ENCODE data around the gene ANO1.
"Not testable (repeated sequence)": the region's sequence is repeated elsewhere in the genome, so short reads cannot be mapped to it uniquely, and the experiment has no call there.

Gene ANO1

DNA sequence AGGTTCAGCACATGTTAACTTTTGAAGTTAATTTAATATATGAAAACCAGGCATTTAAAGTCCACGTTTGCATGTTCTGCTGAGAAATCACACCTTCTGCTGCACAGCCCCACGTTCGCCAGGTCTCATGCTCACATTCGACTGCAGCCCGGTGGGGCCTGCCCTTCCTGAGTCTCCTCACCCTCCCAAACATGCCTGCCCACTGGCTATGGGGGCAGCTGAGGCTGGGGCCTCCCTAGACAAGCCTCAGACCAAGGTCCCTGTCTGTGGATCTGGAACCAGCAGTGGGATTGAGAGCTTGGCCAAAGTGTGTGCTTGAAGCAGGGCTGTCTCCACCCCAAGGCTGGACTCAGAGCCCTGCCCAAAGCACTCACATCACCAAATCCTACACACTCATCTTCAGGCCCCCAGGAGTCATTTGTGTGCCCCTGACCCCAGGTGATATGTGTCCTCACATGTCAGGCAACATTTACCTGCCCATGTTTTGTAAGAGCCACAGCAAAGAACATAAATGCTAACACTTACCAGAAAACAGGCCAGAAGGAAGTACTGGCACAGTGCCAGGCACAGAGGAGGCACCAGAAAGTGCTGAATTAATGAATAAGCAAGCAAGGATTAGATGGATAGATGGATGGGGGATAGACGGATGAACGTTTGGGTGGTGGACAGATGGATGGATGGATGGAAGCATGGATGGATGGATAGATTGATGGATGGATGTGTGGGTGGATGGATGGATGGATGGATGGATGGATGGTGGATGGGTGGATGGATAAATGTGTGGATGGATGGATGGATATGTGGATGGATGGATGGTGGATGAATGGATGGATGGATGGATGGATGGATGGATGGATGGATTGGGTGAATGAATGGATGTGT, 115.5 kb downstream of the ANO1 start:
- DNase-seq = no peak

DNA sequence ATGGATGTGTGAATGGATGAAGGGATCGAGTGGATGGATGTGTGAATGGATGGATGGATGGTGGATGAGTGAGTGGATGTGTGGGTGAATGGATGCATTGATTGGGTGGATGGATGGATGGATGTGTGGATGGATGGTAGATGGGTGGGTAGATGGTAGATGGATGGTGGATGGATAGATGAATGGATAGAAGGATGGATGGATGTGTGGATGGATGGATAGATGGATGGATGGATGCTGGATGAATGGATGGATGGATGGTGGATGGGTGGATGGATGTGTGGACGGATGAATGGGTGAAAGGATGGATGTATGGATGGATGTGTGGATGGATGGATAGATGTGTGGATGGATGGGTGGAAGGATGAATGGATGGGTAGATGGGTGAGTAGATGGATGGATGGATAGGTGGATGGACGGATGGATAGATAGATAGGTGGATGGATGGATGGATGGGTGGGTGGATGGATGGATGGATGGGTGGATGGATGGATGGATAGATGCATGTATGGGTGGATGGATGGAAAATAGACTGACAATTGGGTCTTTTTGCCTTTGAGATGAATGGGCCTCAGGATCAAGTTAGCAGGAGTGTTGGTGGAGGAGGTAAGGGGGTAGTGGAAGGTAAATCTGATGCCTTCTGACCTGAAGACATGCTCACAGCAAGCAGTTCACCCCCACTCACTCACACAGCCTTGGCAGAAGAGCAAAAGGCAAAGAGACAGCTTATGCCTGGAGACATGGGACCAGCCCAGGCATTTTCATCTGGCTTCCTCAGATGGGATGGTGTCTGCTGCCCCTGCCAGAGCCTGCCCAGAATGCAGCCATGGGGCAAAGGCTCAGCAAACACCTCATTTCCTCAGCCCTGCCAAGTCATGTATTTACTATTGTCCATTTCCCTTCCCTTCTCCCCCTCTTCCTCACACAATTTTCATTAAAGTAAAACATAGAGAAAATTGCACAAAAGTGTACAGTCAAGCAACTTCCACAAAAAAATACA, 117.0 kb downstream of the ANO1 start:
- no peak for DNase-seq

DNA sequence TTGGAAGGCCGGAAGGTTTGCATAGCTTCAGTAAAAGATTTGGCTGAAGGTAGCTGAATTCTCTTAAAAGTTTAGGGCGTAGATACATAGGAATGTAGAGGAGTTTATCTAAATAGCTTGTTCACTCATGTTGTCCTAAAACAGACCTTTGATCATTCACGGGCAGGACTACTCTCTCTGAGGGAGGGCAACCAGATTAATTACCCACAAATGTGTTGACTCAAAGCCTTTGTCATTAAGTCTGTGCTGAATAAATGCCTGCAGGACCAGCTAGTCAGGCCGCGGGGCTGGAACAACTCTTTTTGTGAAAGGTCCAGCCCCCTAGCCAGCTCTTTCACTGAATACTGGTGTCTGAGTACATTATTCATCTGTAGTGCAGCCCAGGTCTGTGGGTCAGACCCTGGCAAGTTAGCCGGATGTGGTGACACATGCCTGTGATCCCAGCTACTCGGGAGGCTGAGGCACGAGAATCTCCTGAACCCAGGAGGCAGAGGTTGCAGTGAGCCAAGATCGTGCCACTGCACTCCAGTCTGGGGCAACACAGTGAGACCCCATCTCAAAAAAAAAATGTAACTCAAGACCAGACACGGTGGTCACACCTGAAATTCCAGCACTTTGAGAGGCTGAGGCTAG, 122.2 kb downstream of the ANO1 start:
- DNase-seq = no peak

DNA sequence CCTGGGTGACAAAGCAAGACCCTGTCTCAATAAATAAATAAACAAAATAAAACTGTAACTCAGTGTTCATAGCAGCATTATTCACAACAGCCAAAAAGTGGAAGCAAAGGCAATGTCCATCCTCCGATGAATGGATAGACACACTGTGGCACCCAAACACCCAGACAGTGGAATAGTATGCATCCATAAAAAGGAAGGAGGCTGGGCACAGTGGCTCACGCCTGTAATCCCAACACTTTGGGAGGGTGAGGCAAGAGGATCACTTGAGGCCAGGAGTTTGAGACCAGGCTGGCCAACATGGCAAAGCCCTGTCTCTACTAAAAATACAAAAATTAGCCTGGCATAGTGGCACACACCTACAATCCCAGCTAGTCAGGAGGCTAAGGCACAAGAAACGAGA, 122.9 kb downstream of the ANO1 start:
- DNase-seq = not testable (repeated sequence)

DNA sequence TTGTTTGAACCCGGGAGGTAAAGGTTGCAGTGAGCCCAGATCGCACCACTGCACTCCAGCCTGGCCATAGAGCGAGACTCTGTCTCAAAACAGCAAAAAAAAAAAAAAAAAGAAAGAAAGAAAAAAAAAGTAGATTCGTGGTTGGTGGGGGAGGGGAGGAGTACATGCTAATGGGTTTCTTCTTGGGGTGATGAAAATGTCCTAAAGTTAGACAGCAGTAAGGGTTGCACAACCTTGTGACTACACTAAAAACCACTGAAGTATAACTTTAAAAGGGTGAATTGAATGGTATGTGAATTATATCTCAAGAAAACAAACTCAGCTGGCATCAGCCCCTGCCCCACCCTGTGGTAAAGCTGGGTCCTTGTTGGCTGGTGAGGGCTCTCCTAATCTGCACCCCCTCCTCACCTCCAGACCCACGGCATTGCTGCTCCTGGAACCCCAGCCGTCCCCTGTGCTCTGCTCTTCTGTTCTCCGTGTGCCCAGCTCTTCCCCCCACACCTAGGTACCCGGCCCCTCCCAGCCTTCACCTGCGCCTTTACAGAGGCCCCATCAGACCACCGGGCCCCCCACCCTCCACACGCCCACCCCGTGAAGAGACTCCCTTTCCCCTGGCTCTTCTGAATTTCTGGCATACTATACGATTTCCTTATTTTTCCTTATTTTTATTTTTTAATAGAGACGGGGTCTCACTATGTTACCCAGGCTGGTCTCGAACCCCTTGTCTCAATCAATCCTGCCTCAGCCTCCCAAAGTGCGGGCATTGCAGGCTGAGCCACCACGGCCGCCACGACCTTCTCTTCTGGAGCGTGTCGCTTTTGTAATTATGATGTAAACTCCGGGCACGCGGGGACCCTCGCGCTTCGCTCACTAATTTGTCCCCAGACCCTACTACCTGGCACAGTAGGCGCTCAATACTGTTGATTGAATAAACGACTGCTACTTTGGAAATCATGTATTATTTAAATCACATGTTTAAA, 124.1 kb downstream of the ANO1 start:
- no peak for DNase-seq

DNA sequence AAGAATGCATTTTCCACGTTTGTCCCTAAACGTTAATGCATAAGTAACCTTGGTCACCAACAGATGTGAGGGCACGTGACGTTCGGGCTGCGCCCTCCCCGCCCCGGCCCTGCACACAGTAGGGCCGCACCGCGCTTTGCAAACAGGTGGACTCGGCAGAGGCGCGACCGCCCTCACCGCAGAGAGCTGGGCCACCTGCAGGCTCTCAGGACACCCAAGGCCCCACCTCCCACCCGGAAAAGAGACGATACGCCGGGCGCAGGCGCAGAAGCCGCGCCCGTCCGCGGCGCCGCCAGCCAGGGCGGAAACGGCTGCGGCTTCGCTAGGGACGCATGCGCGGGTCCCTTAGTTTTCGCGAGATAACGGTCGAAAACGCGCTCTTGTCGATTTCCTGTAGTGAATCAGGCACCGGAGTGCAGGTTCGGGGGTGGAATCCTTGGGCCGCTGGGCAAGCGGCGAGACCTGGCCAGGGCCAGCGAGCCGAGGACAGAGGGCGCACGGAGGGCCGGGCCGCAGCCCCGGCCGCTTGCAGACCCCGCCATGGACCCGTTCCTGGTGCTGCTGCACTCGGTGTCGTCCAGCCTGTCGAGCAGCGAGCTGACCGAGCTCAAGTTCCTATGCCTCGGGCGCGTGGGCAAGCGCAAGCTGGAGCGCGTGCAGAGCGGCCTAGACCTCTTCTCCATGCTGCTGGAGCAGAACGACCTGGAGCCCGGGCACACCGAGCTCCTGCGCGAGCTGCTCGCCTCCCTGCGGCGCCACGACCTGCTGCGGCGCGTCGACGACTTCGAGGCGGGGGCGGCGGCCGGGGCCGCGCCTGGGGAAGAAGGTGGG, 125.0 kb downstream of the ANO1 start, which contains the start of gene FADD:
TSS of gene FADD (plus strand) at position 377 of the 831 bp plus-strand sequence. CDS start at position 541, 164 bp downstream.
- DNase-seq = no peak

DNA sequence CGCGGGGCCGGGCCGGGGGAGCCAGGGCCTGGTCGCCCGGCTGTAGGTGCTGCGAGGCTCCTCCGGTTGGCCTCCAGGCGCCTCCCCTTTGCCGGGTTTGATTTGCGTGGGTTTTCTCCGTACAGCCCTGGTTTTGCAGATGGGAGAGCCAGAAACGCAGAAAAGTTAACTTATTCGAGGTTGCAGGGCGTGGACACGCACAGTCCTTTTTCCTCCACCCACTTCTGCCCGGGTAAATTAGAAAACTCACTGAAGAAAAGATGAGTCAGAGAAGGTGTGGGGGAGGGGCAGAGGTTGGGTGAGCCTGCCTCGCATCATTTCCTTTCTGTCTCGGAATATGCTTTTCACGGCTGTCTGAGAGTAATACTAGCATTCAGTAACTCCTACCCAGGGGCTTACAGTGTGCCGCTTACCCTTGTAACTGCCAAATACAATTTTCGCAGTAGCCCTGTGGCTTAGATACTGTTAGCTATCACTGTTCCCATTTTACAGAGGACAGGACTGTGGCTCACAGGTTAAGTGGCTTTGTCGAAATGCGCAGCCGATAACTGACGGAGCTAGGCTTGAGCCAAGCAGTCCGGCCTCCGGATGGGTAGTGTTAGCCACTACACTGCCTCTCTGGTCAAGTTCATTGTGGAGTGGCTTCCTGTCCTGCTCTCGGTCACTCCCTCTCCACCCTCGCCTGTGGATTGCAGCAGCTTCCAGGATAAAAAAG, 125.8 kb downstream of the ANO1 start:
- no peak for DNase-seq

DNA sequence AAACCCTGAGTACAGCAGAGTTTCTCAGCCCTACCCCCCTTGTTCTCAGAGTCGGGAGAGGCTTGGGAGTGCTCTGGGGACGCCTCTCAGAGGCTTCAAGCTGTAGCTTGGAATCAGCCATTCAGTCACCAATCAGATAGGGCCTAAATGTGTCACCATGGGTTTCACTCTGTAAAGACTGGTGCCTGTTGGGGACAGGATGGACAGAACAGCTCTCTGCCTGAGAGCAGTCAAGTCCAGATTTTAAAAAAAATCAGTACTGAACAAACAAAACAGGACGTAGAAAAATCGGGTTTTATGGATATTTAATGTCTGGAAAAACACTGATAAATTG, 126.3 kb downstream of the ANO1 start:
- DNase-seq = no peak

DNA sequence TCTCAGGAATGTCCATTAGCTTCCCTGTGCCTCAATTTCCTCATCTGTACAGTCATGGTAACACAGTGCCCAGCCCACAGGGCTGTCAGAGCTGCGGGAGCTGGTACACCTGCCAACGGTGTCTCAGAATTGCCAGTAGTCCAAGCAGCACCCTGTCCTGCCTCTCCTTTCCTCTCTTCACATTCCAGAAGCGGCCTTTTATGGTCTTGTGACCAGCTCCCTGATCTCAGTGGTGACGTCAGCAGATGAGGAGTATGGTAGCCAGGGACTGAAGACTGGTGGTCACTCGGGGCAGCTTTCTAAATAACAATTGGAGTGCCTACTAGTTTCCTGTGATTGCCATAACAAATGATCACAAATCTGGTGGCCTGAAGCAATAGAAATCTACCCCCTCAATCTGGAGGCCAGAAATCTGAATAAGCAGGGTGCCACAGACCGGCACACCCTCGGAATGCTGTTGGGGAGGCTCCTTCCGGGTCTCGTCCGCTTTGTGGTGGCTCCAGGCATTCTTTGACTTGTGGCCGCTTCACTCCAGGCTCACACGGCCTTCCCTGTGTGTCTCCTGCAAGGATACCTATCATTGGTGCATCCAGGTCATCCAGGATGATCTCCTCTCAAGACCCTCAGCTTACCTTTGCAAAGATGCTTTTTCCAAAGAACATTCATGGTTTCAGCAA, 127.1 kb downstream of the ANO1 start:
- no peak for DNase-seq

DNA sequence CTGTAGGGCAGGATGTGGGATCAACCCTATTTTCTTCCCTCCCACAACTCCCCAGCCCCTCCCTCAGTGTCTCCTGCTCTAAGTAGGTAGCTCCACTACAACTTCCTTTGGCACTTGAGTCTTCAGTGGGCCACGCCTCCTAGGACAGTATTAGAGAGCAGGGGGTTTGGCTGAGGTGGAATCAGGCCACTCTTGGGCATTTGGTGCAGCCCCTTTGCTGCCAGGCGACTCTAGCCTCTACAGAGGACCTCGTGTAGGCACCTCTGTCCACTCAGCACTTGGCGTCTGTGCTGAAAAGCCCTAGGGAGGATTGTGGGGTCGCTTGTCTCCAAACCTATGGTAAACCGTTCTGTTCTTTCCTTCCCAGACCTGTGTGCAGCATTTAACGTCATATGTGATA, 127.6 kb downstream of the ANO1 start:
- DNase-seq = no peak

DNA sequence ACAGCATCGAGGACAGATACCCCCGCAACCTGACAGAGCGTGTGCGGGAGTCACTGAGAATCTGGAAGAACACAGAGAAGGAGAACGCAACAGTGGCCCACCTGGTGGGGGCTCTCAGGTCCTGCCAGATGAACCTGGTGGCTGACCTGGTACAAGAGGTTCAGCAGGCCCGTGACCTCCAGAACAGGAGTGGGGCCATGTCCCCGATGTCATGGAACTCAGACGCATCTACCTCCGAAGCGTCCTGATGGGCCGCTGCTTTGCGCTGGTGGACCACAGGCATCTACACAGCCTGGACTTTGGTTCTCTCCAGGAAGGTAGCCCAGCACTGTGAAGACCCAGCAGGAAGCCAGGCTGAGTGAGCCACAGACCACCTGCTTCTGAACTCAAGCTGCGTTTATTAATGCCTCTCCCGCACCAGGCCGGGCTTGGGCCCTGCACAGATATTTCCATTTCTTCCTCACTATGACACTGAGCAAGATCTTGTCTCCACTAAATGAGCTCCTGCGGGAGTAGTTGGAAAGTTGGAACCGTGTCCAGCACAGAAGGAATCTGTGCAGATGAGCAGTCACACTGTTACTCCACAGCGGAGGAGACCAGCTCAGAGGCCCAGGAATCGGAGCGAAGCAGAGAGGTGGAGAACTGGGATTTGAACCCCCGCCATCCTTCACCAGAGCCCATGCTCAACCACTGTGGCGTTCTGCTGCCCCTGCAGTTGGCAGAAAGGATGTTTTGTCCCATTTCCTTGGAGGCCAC, 128.3 kb downstream of the ANO1 start:
- DNase-seq = no peak

DNA sequence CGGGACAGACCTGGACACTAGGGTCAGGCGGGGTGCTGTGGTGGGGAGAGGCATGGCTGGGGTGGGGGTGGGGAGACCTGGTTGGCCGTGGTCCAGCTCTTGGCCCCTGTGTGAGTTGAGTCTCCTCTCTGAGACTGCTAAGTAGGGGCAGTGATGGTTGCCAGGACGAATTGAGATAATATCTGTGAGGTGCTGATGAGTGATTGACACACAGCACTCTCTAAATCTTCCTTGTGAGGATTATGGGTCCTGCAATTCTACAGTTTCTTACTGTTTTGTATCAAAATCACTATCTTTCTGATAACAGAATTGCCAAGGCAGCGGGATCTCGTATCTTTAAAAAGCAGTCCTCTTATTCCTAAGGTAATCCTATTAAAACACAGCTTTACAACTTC, 128.9 kb downstream of the ANO1 start:
- no peak for DNase-seq

DNA sequence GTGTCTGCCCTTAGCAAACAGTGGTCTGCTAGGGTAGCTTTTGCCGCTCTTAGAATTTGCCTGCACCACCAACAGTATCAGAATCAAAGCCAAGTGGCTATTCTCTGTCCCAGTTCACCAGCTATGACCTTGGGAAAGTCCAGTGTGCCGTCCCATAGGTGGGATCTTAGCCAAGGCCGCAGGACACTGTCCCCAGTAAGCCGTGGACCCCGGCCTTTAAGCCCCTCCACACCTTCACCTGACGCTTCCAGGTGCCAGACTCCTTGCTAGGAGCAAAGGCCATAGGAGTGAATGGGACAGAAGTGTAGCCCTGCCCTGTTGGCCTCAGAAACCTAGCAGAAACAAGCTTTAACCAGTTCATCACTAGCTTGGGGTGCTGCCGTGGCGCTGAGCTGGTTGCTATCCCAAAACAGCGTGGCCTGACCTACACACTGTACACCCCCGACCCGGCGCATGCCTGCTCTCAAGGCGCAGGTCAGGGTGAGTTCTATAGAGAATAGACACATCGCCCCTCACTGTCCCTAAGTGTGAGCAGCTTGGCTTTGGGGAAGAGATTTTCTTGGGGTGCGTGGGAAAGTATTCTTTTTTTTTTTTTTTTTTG, 129.5 kb downstream of the ANO1 start:
- DNase-seq = no peak

DNA sequence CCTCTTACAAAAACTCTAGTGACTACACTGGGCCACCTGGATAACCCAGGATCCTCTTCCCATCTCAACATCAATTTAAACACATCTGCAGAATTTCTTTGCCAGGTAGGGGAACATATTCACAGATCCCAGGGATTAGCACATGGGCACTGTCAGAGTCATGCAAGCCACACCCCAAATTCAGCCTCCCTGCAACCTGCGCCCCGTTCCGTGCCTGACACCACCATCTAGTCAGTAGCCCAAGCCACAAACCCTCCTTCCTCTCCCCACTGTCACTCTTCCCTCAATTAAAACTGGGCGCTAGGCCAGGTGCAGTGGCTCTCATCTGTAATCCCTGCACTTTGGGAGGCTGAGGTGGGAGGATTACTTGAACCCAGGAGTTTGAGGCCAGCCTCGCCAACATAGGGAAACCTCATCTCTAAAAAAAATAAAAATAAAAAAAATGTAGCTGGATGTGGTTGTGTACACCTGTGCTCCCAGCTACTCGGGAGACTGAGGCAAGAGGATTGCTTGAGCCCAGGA, 131.3 kb downstream of the ANO1 start:
- no peak for DNase-seq

DNA sequence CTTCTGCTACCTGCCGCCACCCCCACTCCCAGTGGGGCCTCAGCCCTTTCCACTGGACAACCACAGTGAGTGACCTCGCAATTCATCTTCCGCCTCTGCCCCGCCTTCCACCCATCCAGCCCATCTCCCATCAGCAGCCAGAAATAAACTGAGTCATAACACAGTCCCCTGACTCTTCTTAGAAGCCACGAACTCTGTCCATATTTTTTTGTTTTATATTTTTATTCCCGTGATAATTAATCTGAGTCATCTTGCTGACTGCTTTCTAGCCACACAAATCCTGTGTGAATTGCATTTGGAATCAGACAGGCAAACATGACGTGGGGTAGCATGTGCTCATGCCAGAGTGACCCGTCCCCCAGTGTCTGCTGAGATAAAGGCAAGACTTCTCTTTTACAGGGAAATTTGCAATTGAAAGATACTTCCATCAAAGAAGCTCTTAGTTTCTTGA, 132.0 kb downstream of the ANO1 start:
- no peak for DNase-seq

DNA sequence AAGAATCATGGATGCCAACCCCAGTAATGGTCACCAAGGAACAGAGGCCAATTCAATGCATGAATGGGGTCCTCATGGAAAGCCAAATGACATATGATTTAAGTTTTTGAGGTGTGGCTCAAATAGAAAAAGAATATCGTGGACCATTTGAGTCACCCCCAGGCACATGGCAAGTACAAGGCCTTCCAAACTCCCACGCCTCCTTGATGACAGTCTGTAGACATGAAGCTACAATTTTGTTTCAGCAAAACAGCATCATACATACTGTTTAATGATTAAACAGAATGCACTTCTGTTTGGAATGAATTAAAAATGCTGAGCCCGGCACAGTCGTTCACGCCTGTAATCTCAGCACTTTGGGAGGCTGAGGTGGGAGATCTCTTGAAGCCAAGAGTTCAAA, 132.4 kb downstream of the ANO1 start:
- DNase-seq = no peak

DNA sequence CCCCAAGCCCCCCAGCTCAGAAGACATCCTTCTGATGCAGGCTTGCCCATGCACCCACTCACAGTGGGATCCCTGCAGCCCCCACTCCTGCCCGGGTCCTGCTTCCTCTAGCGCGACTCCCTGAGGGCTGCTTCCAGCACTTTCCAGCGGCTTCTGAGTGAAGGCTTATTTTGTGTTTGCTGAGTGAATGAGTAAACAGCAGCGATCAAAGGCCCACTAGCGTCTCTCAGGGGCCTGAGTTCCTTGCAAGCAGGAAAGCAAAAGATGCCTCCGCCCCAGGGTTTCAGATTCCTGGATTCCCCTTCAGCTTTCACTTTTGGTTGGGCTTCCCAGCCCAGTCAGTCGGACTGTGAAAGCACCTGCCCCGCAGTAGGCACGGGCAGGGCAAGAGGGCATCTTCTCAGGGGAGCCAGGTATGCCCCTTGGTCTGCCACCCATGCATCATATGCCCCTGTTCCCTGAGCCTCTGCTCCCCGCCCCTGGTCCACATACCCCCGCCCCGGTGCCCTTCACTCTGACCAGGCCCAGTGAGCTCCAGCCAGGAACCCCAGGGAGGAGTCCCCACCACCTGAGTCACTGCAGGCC, 134.2 kb downstream of the ANO1 start:
- no peak for DNase-seq

DNA sequence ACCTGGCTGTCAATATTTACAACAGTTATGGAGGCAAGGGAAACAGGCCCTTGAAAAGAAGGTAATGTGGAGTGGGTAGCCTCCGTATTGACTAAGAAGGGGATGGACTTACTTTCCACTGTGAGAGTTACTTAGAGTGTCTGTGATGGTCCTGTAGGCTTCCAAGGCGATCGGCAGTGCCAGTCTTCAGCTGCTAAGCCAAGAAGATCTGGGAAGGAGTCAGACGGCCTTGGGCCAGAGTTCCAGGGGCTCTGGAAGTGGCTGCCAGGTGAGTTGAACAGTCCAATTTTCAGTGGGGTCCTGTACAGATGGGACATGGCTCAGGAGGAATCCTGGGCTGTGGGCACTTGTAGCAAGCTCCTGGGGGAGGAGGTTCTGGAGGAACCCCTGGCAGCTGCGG, 139.3 kb downstream of the ANO1 start:
- not testable (repeated sequence) for DNase-seq
